CD14-positive monocyte (primary cell): ENCODE measurements around the gene LDB1. TPM values are rescaled to one million over a fixed set of nuclear protein-coding genes. Genes with fewer than 3 reads are reported as not detected.

Source experiments
- DNase-seq, 3 donors: peaks; one replicate each; pipeline ENCODE4 v3.0.0-alpha.2; 2011 to 2022
- H2AFZ ChIP-seq: 2 replicates; pipeline ENCODE4 v1.6.0; 2012; ENCODE audit warnings: mild to moderate bottlenecking, low read depth, low read length, inconsistent platforms; ENCODE audit not compliant: insufficient read depth, poor library complexity, severe bottlenecking
- H3K27ac ChIP-seq, 2 donors: 1 replicate in 1 of 2; 2 replicates in 1 of 2; pipeline ENCODE4 v1.5.1; 2012 to 2013; ENCODE audit warnings: low read length in 2 of 2, control low read depth in 1 of 2, inconsistent platforms in 1 of 2, low read depth in 1 of 2, mild to moderate bottlenecking in 1 of 2
- H3K27me3 ChIP-seq, 2 donors: one replicate each; pipeline versions ENCODE4 v1.6.0 to v1.6.1; 2011 to 2013; ENCODE audit warnings: low read length in 2 of 2; ENCODE audit not compliant: control insufficient read depth in 2 of 2, insufficient read depth in 2 of 2
- H3K36me3 ChIP-seq, 2 donors: replicated peaks in 1 of 2; 1 replicate in 1 of 2; 2 replicates in 1 of 2; pipeline versions ENCODE4 v1.5.1 to v1.6.1; 2012 to 2013; ENCODE audit warnings: low read length in 2 of 2, control low read depth in 1 of 2, inconsistent platforms in 1 of 2, mild to moderate bottlenecking in 1 of 2; ENCODE audit not compliant: insufficient read depth in 2 of 2, control insufficient read depth in 1 of 2
- H3K4me1 ChIP-seq, 2 donors: 1 replicate in 1 of 2; 2 replicates in 1 of 2; pipeline versions ENCODE4 v1.5.1 to v1.6.1; 2012 to 2013; ENCODE audit warnings: low read length in 2 of 2, control low read depth in 1 of 2, inconsistent platforms in 1 of 2, mild to moderate bottlenecking in 1 of 2, moderate library complexity in 1 of 2; ENCODE audit not compliant: insufficient read depth in 2 of 2, control insufficient read depth in 1 of 2
- H3K4me2 ChIP-seq: replicated peaks from 2 replicates; pipeline ENCODE3; 2012; ENCODE audit warnings: low read length, moderate library complexity, mild to moderate bottlenecking; ENCODE audit not compliant: poor library complexity, severe bottlenecking; ENCODE audit errors: extremely low read depth
- H3K4me3 ChIP-seq, 3 experiments: fragments of 200-600 bp in 1 of 3; sonication (generic) in 1 of 3; replicated peaks in 1 of 3; 1 replicate in 2 of 3; 2 replicates in 1 of 3; pipeline ENCODE4 v1.5.1; 2011 to 2013; ENCODE audit warnings: low read length in 3 of 3, mild to moderate bottlenecking in 3 of 3, control low read depth in 2 of 3, low read depth in 2 of 3, inconsistent platforms in 1 of 3, moderate library complexity in 1 of 3
- H3K79me2 ChIP-seq: 2 replicates; pipeline ENCODE4 v1.6.0; 2012; ENCODE audit warnings: mild to moderate bottlenecking, control low read depth, inconsistent platforms, low read length, moderate library complexity; ENCODE audit not compliant: insufficient read depth
- H3K9ac ChIP-seq: 2 replicates; pipeline ENCODE4 v1.6.0; 2017; ENCODE audit warnings: low read length, mild to moderate bottlenecking; ENCODE audit not compliant: insufficient read depth, poor library complexity, severe bottlenecking
- H3K9me3 ChIP-seq, 2 donors: replicated peaks in 1 of 2; 1 replicate in 1 of 2; 2 replicates in 1 of 2; pipeline versions ENCODE4 v1.5.1 to v1.6.1; 2012 to 2013; ENCODE audit warnings: low read length in 2 of 2, control low read depth in 1 of 2; ENCODE audit not compliant: control insufficient read depth in 1 of 2, insufficient read depth in 1 of 2
- H4K20me1 ChIP-seq: 2 replicates; pipeline ENCODE4 v1.6.0; 2012; ENCODE audit warnings: mild to moderate bottlenecking, low read length, control low read depth, moderate library complexity; ENCODE audit not compliant: insufficient read depth
- H3K27ac Mint-ChIP-seq, 7 donors: one replicate each; pipeline ENCODE4 v1.8.0; 2020; ENCODE audit warnings: mild to moderate bottlenecking in 7 of 7, mixed read lengths in 7 of 7, moderate library complexity in 6 of 7, inconsistent platforms in 2 of 7
- H3K27me3 Mint-ChIP-seq, 3 donors: one replicate each; pipeline ENCODE4 v1.8.0; 2021 to 2022; ENCODE audit warnings: low read depth in 3 of 3, mild to moderate bottlenecking in 3 of 3, mixed read lengths in 3 of 3, moderate library complexity in 3 of 3, inconsistent platforms in 1 of 3
- H3K36me3 Mint-ChIP-seq, 2 donors: one replicate each; pipeline ENCODE4 v1.8.0; 2020; ENCODE audit warnings: mixed read lengths in 2 of 2, inconsistent platforms in 1 of 2, mild to moderate bottlenecking in 1 of 2
- H3K4me1 Mint-ChIP-seq: one replicate; pipeline ENCODE4 v1.8.0; 2020; ENCODE audit warnings: mild to moderate bottlenecking, mixed read lengths
- H3K4me3 Mint-ChIP-seq, 2 donors: one replicate each; pipeline ENCODE4 v1.8.0; 2020; ENCODE audit warnings: mild to moderate bottlenecking in 2 of 2, mixed read lengths in 2 of 2, moderate library complexity in 1 of 2
- H3K9me3 Mint-ChIP-seq, 7 donors: one replicate each; pipeline ENCODE4 v1.8.0; 2020 to 2022; ENCODE audit warnings: mixed read lengths in 7 of 7, mild to moderate bottlenecking in 6 of 7, moderate library complexity in 6 of 7, inconsistent platforms in 2 of 7
- WGBS: methylation state at CpG from one replicate; pipeline ENCODE4 v1.1.5; 2013; ENCODE audit warnings: missing lambda C conversion rate; ENCODE audit not compliant: insufficient coverage; 5-methylcytosine and 5-hydroxymethylcytosine counted together
- intact Hi-C, 2 donors: fragments of 100-400 bp; cut with micrococcal nuclease; formaldehyde crosslinking; loops; one replicate each; pipeline versions ENCODE4 v1.15.0 to v1.15.1; 2023
- polyA plus RNA-seq, 3 donors: library from polyadenylated mRNA; depleted of rRNA in 1 of 3; unstranded in 2 of 3; stranded (reverse) in 1 of 3; fragments of 300-500 nt in 2 of 3; fragments of >200 nt in 1 of 3; fragmentation: Illumina TruSeq in 2 of 3; gene quantifications; 1 replicate in 2 of 3; 2 replicates in 1 of 3; pipeline ENCODE4 v1.2.3, GENCODE V29; 2012 to 2021
- TF ChIP-seq, protein P1 (sequence below): fragments of 200-600 bp; IDR thresholded peaks from one replicate; pipeline ENCODE4 v1.8.0; 2022; ENCODE audit warnings: antibody characterized with exemption, mild to moderate bottlenecking

LDB1 gene
- polyA plus RNA-seq, 3 donors: 8.7 to 103 (median 21.9) TPM

DNA sequence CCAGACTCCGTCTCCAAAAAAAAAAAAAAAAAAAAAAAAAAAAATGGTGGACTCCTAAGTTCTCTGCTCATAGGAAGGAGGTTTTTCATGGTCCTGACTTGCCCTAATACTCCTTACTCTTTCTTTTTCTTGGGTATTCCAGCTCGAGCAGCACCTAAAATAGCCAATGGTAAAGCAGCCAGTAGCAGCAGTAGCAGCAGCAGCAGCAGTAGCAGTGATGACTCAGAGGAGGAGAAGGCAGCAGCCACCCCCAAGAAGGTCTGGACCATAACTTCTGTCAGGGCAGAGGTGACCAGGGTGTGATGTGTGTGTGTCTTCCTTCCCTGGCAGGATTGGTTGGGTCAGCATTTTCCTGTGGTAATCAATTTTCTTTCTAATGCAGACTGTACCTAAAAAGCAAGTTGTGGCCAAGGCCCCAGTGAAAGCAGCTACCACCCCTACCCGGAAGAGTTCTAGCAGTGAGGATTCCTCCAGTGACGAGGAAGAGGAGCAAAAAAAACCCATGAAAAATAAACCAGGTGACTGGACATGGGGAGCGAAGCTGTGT is 39.0 kb upstream of the LDB1 start:
- H3K36me3 Mint-ChIP-seq: peaks cover 79 to 96% of the 10 kb centered on the region in 2 donors

DNA sequence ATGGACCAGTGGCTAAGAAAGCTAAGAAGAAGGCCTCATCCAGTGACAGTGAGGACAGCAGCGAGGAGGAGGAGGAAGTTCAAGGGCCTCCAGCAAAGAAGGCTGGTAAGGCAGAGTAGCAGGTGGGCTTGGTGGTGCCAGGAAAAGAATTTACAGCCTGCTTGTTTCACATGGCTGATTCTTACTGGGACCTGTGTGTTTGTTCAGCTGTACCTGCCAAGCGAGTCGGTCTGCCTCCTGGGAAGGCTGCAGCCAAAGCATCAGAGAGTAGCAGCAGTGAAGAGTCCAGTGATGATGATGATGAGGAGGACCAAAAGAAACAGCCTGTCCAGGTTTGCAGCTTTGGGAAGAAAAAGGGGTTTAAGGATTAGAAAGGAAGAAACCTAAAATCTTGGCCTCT is 37.1 kb upstream of the LDB1 start:
- Histone ChIP-seq H3K9ac (no peak overlapping the region), H2AFZ (no peak overlapping the region), H4K20me1 (peaks cover 23% of the 10 kb centered on the region), H3K9me3 (no peaks in the 10 kb centered on the region), H3K4me2 (no peak overlapping the region), H3K4me3 (no peak overlapping the region), H3K27me3 (no peaks in the 10 kb centered on the region), H3K79me2 (peaks cover 50% of the 10 kb centered on the region), H3K4me1 (peaks cover 10 to 14% of the 10 kb centered on the region in 2 donors), H3K36me3 (peaks cover 64 to 79% of the 10 kb centered on the region in 2 donors), H3K27ac (no peak overlapping the region)
- Mint-ChIP-seq H3K4me3 (peak overlapping the region in 1 of 2 donors; percentile 18), H3K4me1 (peaks cover 13% of the 10 kb centered on the region), H3K9me3 (no peaks in the 10 kb centered on the region), H3K27ac (peak overlapping the region in 3 of 7 donors; percentile 13 to 39 (median 14)), H3K27me3 (peaks cover 0 to 4% (median 2%) of the 10 kb centered on the region in 3 donors), H3K36me3 (peaks cover 65 to 81% of the 10 kb centered on the region in 2 donors)
- intact Hi-C loops: no loop called here
- 100% methylated on average over 3 of the region's 3 CpGs for WGBS
- DNase-seq: no peak
- TF ChIP-seq, protein P1, sequence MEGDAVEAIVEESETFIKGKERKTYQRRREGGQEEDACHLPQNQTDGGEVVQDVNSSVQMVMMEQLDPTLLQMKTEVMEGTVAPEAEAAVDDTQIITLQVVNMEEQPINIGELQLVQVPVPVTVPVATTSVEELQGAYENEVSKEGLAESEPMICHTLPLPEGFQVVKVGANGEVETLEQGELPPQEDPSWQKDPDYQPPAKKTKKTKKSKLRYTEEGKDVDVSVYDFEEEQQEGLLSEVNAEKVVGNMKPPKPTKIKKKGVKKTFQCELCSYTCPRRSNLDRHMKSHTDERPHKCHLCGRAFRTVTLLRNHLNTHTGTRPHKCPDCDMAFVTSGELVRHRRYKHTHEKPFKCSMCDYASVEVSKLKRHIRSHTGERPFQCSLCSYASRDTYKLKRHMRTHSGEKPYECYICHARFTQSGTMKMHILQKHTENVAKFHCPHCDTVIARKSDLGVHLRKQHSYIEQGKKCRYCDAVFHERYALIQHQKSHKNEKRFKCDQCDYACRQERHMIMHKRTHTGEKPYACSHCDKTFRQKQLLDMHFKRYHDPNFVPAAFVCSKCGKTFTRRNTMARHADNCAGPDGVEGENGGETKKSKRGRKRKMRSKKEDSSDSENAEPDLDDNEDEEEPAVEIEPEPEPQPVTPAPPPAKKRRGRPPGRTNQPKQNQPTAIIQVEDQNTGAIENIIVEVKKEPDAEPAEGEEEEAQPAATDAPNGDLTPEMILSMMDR: no peak

More for the DNA sequence above, 39.0 kb upstream of the LDB1 start:
- no peaks in the 10 kb centered on the region for H3K9me3 ChIP-seq
- peak overlapping the region in 2 of 7 donors; percentile 15 to 36 for H3K27ac Mint-ChIP-seq
- no peak overlapping the region for H3K9ac ChIP-seq
- peaks cover 0 to 6% (median 2%) of the 10 kb centered on the region in 3 donors for H3K27me3 Mint-ChIP-seq
- no peaks in the 10 kb centered on the region for H3K9me3 Mint-ChIP-seq
- no peaks in the 10 kb centered on the region for H3K4me1 Mint-ChIP-seq
- peaks cover 32% of the 10 kb centered on the region for H3K79me2 ChIP-seq
- TF ChIP-seq, protein P1: no peak
- H3K27me3 ChIP-seq: no peaks in the 10 kb centered on the region
- DNase-seq: no peak
- no peak overlapping the region for H3K27ac ChIP-seq
- H3K4me3 ChIP-seq: no peak overlapping the region
- WGBS: 100% methylated on average over 1 of the region's 5 CpGs
- H3K4me1 ChIP-seq: no peaks in the 10 kb centered on the region
- intact Hi-C loops: no loop called here
- H2AFZ ChIP-seq: no peak overlapping the region
- peaks cover 81 to 97% of the 10 kb centered on the region in 2 donors for H3K36me3 ChIP-seq
- H3K4me2 ChIP-seq: no peak overlapping the region
- H4K20me1 ChIP-seq: peaks cover 12% of the 10 kb centered on the region
- no peak overlapping the region for H3K4me3 Mint-ChIP-seq
